Measurements from ENCODE around the gene POLD2.

Gene POLD2

GRCh38 chr7:44114586-44115310, 8.6 kb downstream of the POLD2 start:
- DNase-seq (ENCODE audit: low read depth in 2 of 2): no peak

GRCh38 chr7:44113764-44114354, 9.5 kb downstream of the POLD2 start:
- DNase-seq (ENCODE audit: low read depth in 2 of 2): no peak

GRCh38 chr7:44112997-44113763, 10.2 kb downstream of the POLD2 start:
- no peak for DNase-seq (ENCODE audit: low read depth in 2 of 2)

DNA sequence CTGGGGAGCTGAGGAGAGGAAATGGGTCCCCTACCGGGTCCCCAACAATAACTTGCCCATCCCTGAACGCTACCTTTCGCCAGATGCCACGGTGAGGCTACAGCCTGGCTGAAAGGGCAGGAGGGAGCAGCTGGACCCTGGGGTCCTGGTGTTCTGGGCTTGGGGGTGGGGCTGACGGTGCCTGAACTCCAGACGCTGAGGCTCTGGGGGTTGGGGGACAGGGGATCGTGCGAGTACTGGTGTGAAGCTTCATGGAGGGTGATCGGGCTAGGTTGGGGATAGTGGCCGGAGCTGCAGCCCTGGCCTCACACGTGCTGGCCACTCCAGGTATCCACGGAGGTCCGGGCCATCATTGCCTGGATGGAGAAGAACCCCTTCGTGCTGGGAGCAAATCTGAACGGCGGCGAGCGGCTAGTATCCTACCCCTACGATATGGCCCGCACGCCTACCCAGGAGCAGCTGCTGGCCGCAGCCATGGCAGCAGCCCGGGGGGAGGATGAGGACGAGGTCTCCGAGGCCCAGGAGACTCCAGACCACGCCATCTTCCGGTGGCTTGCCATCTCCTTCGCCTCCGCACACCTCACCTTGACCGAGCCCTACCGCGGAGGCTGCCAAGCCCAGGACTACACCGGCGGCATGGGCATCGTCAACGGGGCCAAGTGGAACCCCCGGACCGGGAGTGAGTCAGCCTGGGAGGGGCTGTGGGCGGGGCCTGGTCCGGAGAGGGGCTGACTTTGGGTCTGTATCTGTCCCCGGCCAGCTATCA, 10.9 kb downstream of the POLD2 start:
- no peak for DNase-seq (ENCODE audit: low read depth in 2 of 2)

- DNase-seq (ENCODE audit: low read depth in 2 of 2): no peak
Observed at GRCh38 chr7:44111761-44112160, 11.6 kb downstream of the POLD2 start.

- no peak for DNase-seq (ENCODE audit: low read depth in 2 of 2)
Observed at GRCh38 chr7:44110719-44111635, 12.4 kb downstream of the POLD2 start.

GRCh38 chr7:44109991-44110390, 13.4 kb downstream of the POLD2 start:
- DNase-seq (ENCODE audit: low read depth in 2 of 2): no peak

GRCh38 chr7:44108768-44109750, 14.3 kb downstream of the POLD2 start:
- DNase-seq (ENCODE audit: low read depth in 2 of 2): no peak

DNA sequence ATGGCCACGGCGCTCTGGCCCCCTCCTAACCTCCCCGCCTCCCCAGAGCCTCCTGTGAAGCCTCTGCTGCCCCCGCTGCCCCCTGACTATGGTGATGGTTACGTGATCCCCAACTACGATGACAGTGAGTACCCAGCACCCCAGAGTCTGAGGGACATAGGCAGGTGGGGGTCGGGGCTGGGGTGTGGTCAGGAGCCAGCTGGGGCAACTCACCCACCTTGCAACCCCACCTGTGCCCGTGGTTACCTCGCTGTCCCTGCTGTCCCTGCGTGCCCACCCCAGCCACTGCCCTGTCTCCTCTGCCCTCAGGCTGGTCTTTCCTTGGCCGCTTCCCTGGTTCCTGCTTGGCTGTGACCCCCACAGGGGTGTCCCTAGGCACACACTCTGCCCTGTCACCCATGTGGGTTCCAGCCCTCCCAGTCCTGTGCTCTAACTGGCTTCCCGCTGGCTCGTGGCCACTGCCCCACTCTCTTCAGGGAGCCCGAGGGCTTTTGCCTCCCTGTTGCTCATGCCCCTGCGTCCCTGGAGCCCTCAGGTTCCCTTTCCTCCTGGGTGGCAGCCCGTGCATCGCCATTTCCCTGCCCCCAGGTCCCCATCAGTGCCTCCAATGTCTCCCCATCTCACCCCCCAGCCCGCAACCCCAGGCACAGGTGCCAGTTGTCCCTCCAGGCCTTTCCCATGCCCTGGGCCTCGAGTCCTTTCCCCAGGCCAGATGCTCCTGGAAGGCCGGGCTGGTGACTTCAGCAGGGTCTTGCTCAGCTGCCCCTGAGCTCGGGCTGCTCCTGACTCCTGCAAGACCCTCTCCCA, 15.2 kb downstream of the POLD2 start:
- DNase-seq (ENCODE audit: low read depth in 2 of 2): no peak

DNA sequence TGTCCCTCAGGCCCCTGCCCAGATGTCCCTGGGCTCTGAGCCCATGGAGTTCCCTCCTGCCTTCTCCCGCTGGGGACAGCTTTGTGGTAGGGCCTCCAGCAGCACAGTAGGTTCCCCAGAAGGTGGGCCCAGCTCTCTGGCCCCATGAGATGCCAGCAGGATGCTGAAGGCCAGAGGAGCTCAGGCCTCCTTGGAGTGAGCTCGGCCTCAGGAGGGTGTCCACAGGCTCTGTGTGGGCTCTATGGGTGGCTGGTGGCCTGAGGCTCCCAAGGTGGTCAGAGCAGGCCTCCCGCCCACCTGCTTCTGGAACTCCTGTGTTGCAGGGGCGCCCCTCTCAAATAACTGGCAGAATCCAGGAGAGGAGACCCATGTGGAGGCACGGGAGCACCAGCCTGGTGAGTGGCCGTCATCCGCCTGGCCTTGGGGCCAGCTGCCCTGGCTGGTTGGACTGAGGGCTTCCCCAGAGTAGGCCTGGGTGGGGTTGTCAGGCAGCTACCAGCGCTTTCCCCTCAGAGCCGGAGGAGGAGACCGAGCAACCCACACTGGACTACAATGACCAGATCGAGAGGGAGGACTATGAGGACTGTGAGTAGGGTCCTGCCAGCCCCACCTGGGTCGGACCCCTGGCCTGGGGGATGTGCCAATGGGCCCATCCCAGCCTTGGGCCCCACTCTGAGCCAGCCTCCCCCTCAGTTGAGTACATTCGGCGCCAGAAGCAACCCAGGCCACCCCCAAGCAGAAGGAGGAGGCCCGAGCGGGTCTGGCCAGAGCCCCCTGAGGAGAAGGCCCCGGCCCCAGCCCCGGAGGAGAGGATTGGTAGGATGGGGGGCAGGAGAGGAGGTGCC, 16.0 kb downstream of the POLD2 start:
- no peak for DNase-seq (ENCODE audit: low read depth in 2 of 2)

DNA sequence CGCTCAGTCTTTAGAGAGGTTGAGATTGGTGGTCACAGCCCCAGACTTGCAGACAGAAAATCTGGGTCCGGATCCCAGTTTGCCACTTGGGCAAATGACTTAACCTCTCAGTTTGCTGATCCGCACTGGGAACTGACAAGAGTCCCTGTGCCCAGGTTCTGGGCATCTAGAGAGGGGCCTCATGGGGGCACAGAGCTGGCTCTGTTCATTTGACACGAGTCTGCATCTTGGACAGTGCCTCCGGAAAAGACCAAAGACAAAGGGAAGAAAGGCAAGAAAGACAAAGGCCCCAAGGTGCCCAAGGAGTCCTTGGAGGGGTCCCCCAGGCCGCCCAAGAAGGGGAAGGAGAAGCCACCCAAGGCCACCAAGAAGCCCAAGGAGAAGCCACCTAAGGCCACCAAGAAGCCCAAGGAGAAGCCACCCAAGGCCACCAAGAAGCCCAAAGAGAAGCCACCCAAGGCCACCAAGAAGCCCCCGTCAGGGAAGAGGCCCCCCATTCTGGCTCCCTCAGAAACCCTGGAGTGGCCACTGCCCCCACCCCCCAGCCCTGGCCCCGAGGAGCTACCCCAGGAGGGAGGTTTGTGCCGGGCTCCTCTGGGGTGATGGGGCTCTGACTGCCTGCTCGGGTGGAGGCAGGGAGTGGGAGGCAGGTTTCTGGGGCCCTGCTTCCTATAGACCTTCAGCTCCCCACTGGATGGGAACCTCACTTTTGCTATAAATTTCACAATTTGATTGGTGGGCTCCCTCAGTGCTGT, 16.9 kb downstream of the POLD2 start:
- no peak for DNase-seq (ENCODE audit: low read depth in 2 of 2)

GRCh38 chr7:44105832-44106231, 17.5 kb downstream of the POLD2 start:
- DNase-seq (ENCODE audit: low read depth in 2 of 2): no peak

DNA sequence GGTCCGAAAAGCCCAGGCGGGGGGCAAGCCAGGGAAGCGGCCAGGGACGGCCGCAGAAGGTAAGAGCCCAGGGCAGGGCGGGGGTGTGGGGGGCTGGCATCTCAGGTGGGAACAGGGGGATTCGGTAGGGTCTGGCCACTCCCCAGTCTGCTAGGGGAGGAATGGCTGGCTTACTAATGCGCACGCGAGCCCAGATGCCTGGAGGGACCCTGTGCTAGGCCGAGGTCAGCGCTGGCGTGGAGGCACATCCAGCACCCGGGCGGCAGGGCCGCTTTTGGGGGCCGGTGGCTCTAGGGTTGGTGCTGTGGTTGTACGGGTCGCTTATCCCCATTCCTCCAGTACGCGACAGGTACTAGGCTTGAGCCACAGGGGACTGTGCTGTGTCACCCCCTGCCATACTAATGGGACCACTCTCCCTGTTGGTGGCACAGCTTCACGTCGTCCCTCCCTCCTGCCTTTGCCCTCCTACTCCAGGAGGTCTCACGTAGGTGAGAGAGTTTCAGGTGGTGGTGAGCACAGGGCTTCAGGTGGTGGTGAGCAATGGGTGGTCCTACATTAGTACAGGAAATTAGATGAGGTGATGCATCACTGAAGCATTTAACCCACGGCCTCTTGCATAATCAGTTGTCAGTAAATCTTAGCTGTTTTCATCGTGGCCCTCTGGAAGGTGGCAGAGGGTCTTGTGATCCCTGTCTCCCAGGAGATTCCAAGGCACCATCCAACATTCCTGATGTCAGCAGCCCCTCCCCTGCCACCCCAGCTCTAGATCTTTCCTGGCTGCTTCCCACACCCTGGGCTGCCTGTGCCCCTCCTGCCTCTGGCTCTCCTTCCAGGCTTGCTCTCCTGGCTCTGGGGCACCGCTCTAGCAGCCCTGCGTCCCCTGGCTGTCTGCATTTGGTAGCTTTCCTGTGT, 18.2 kb downstream of the POLD2 start:
- no peak for DNase-seq (ENCODE audit: low read depth in 2 of 2)

DNA sequence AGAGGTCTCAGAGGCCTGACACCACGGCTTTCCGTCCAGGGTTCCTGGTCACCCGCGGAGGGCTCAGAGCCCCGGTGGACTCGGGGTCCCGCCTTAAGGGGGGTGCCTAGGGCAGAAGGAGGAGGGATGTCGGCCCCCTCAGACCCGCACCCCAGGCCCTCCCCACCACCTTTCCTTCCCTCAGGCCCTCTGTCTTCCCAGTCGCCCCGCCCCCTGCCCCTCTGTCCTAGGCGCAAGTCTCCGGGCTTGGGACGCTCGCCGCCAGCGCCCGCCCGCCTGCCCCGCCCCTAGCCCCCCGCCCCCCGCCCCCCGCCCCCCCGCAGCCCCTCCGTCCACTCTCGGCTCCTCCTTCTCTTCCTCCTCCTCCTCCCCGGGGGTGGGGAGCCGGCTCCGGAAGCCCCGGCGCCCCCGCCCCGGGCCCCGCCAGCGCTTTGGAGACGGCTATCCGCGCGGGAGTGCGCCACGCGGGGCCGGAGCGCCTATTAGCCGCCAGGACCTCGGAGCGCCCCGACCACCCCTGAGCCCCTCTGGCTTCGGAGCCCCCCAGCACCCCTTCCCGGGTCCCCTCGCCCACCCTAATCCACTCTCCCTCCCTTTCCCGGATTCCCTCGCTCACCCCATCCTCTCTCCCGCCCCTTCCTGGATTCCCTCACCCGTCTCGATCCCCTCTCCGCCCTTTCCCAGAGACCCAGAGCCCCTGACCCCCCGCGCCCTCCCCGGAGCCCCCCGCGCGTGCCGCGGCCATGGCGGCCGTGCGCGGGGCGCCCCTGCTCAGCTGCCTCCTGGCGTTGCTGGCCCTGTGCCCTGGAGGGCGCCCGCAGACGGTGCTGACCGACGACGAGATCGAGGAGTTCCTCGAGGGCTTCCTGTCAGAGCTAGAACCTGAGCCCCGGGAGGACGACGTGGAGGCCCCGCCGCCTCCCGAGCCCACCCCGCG, 19.2 kb downstream of the POLD2 start, which contains the start of gene AEBP1:
TSS of gene AEBP1 (plus strand) at position 423 of the 937 bp plus-strand sequence. CDS start at position 744, 321 bp downstream.
- DNase-seq (ENCODE audit: low read depth in 2 of 2): no peak

- DNase-seq (ENCODE audit: low read depth in 2 of 2): no peak
Observed at GRCh38 chr7:44103566-44103922, 19.8 kb downstream of the POLD2 start.
